GM18526 (cell line): ENCODE results near the gene MYZAP.

Source experiments
- POLR2A ChIP-seq: IDR thresholded peaks from 3 replicates; pipeline ENCODE4 v1.6.1; 2011; ENCODE audit not compliant: insufficient read length; ENCODE audit errors: extremely low read depth

MYZAP gene

GRCh38 chr15:57655809-57656208 lies 64.1 kb downstream of the MYZAP start:
- TF ChIP-seq POLR2A, result no peak

GRCh38 chr15:57656434-57656833 lies 64.7 kb downstream of the MYZAP start:
- TF ChIP-seq POLR2A, result no peak

GRCh38 chr15:57657619-57658018 lies 65.9 kb downstream of the MYZAP start:
- TF ChIP-seq POLR2A, result no peak

GRCh38 chr15:57662091-57662744 lies 70.5 kb downstream of the MYZAP start:
- no peak for TF ChIP-seq POLR2A

GRCh38 chr15:57662802-57663201 lies 71.1 kb downstream of the MYZAP start:
- TF ChIP-seq POLR2A, result no peak

GRCh38 chr15:57663262-57663661 lies 71.6 kb downstream of the MYZAP start:
- no peak for TF ChIP-seq POLR2A

GRCh38 chr15:57665194-57665593 lies 73.5 kb downstream of the MYZAP start:
- no peak for TF ChIP-seq POLR2A

- no peak for TF ChIP-seq POLR2A
Measured at GRCh38 chr15:57665939-57666338, 74.2 kb downstream of the MYZAP start.

GRCh38 chr15:57667171-57667849 lies 75.6 kb downstream of the MYZAP start:
- TF ChIP-seq POLR2A, result no peak

- TF ChIP-seq POLR2A, result no peak
Measured at GRCh38 chr15:57668016-57668415, 76.3 kb downstream of the MYZAP start.

- no peak for TF ChIP-seq POLR2A
Measured at GRCh38 chr15:57671636-57672035, 79.9 kb downstream of the MYZAP start.

- no peak for TF ChIP-seq POLR2A
Measured at GRCh38 chr15:57675481-57676181, 83.9 kb downstream of the MYZAP start.

GRCh38 chr15:57676585-57676984 lies 84.9 kb downstream of the MYZAP start:
- TF ChIP-seq POLR2A, result no peak

- no peak for TF ChIP-seq POLR2A
Measured at GRCh38 chr15:57677204-57677603, 85.5 kb downstream of the MYZAP start.

- no peak for TF ChIP-seq POLR2A
Measured at GRCh38 chr15:57680021-57680420, 88.3 kb downstream of the MYZAP start.

- no peak for TF ChIP-seq POLR2A
Measured at GRCh38 chr15:57681011-57681410, 89.3 kb downstream of the MYZAP start.
